Common myeloid progenitor, CD34-positive (primary cell): ENCODE results near the gene UST.
A peak's percentile ranks its signal among the peaks of the same experiment; 100 is the strongest.

Experiments
- CTCF ChIA-PET: fragments of 350-600 bp; sonication (Branson Sonifier 250); formaldehyde crosslinking; loops from one replicate; lab custom pipeline; 2021; ENCODE audit warnings: antibody characterized with exemption; lab: Charles Lee
- POLR2A ChIA-PET: fragments of 350-600 bp; sonication (Branson Sonifier 250); formaldehyde crosslinking; loops from one replicate; lab custom pipeline; 2021; ENCODE audit warnings: antibody characterized with exemption; lab: Charles Lee
- DNase-seq, 3 donors: peaks; one replicate each; pipeline versions ENCODE4 v3.0.0 to v3.0.0-alpha.2; 2013
- H3K27ac ChIP-seq, 2 experiments: 1 replicate in 1 of 2; 2 replicates in 1 of 2; pipeline ENCODE4 v1.7.0; 2013; ENCODE audit warnings: inconsistent platforms in 2 of 2, low read length in 2 of 2, mild to moderate bottlenecking in 2 of 2, low read depth in 1 of 2, moderate library complexity in 1 of 2; ENCODE audit not compliant: severe bottlenecking in 2 of 2, insufficient read depth in 1 of 2, poor library complexity in 1 of 2
- H3K27me3 ChIP-seq, 5 experiments: replicated peaks in 2 of 5; 1 replicate in 3 of 5; 2 replicates in 2 of 5; pipeline versions ENCODE4 v1.6.1 to v1.7.0; 2013; ENCODE audit warnings: low read length in 4 of 5, mild to moderate bottlenecking in 2 of 5, moderate library complexity in 2 of 5, inconsistent platforms in 1 of 5; ENCODE audit not compliant: insufficient read depth in 5 of 5, control insufficient read depth in 4 of 5
- H3K36me3 ChIP-seq, 4 experiments: 1 replicate in 2 of 4; 2 replicates in 2 of 4; pipeline versions ENCODE4 v1.6.1 to v1.7.0; 2013; ENCODE audit warnings: low read length in 3 of 4, control low read depth in 1 of 4, mild to moderate bottlenecking in 1 of 4; ENCODE audit not compliant: control insufficient read depth in 4 of 4, insufficient read depth in 4 of 4
- H3K4me1 ChIP-seq, 4 experiments: 1 replicate in 3 of 4; 2 replicates in 1 of 4; pipeline versions ENCODE4 v1.6.1 to v1.7.1; 2013; ENCODE audit warnings: low read length in 3 of 4, mild to moderate bottlenecking in 3 of 4, control low read depth in 1 of 4, inconsistent platforms in 1 of 4, moderate library complexity in 1 of 4; ENCODE audit not compliant: control insufficient read depth in 4 of 4, insufficient read depth in 4 of 4; ENCODE audit errors: control extremely low read depth in 1 of 4
- H3K4me3 ChIP-seq, 7 experiments: 1 replicate in 4 of 7; 2 replicates in 3 of 7; pipeline versions ENCODE4 v1.5.1 to v1.7.0; 2013; ENCODE audit warnings: mild to moderate bottlenecking in 7 of 7, low read length in 6 of 7, moderate library complexity in 6 of 7, inconsistent platforms in 2 of 7, low read depth in 2 of 7, control low read depth in 1 of 7; ENCODE audit not compliant: insufficient read depth in 4 of 7, control insufficient read depth in 1 of 7; ENCODE audit errors: extremely low read depth in 1 of 7
- H3K9me3 ChIP-seq, 5 experiments: 1 replicate in 4 of 5; 2 replicates in 1 of 5; pipeline versions ENCODE4 v1.6.1 to v1.7.1; 2013; ENCODE audit warnings: low read length in 4 of 5, mild to moderate bottlenecking in 2 of 5, inconsistent platforms in 1 of 5, low read depth in 1 of 5, moderate library complexity in 1 of 5; ENCODE audit not compliant: control insufficient read depth in 4 of 5, insufficient read depth in 2 of 5; ENCODE audit errors: control extremely low read depth in 1 of 5
- WGBS: methylation state at CpG from one replicate; pipeline ENCODE4 v1.1.5; 2013; ENCODE audit not compliant: insufficient coverage; 5-methylcytosine and 5-hydroxymethylcytosine counted together

The UST gene

DNA sequence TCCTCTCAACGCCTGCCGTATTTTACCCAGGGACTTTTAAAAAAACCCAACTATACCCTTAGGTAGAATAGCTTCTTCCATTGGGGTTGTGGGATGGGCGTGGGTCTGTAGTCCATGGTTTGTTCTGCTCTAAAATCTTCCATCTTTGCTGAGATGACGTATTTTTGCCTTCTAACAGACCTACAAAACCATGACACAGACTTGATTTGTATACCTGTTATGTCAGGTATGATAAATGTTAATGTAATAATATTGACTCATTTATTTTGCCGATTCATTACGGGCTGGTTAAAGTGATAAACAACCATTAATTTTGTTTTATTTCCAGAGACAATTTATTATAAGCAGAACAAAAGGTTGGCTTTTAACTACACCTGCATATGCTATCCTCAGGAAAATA, 48.7 kb downstream of the UST start:
- ChIA-PET CTCF (no interaction called here), POLR2A (no interaction called here)
- Histone ChIP-seq H3K9me3 (peaks cover 0 to 8% (median 0%) of the 10 kb centered on the region in 5 experiments), H3K27ac (no peak overlapping the region), H3K4me3 (no peak overlapping the region), H3K4me1 (peaks cover 2 to 6% (median 5%) of the 10 kb centered on the region in 4 experiments), H3K36me3 (no peaks in the 10 kb centered on the region), H3K27me3 (no peaks in the 10 kb centered on the region)
- no CpG with 5 or more reads among the region's 6 CpGs for WGBS
- no peak for DNase-seq

DNA sequence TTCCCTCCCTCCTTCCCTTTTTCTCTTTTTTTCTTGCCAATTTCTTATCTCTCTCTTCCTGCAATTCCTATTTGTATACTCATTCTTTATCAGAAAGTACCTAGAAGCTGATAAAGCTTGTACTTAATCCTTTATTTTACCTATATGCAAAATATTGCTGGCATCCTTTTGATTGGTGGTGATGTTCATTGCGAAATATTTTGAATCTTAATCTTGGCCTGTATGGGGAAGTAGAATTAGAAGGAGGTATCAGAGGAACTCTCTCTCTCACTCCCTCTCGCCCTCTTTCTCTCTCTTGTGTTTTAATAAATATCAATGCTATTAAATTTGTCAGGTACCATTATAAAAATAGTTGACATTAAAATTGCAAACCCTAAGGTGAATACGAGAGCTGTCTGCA, 52.8 kb downstream of the UST start:
- no peak overlapping the region for H3K27ac ChIP-seq
- CTCF ChIA-PET = no interaction called here
- POLR2A ChIA-PET = no interaction called here
- no peaks in the 10 kb centered on the region for H3K9me3 ChIP-seq
- H3K4me3 ChIP-seq = no peak overlapping the region
- H3K36me3 ChIP-seq = no peaks in the 10 kb centered on the region
- peaks cover 2 to 6% (median 5%) of the 10 kb centered on the region in 4 experiments for H3K4me1 ChIP-seq
- DNase-seq = peak in 1 of 3 donors; percentile 25
- no peaks in the 10 kb centered on the region for H3K27me3 ChIP-seq
- WGBS = no CpG with 5 or more reads among the region's 3 CpGs

DNA sequence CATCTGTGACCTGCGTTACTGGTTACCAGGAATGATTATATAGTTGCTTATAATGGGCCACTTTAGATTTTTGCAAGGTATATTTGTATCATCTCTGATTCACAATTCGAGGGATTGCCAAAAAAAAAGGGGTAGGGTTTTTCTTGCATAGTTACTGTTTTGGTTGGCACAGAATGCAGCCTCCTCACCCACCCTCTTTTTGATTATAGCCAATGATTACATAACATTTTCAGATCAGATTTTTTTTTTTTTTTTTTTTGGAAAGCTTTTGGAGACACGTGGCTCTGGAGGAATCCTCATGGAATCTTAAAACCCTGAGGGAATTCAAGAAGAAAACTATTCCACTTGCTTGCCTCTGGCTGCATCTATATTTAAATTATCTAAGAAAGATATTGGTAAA, 53.7 kb downstream of the UST start:
- Histone ChIP-seq H3K4me3 (no peak overlapping the region), H3K36me3 (no peaks in the 10 kb centered on the region), H3K4me1 (peaks cover 2 to 6% (median 5%) of the 10 kb centered on the region in 4 experiments), H3K27ac (no peak overlapping the region), H3K27me3 (no peaks in the 10 kb centered on the region), H3K9me3 (no peaks in the 10 kb centered on the region)
- no peak for DNase-seq
- ChIA-PET CTCF (interaction anchor here (1.2 kb wide), 1 partner anchor 41 kb away, joined by 4 read pairs; no protein-coding TSS in a partner anchor), POLR2A (no interaction called here)
- 71% methylated on average over 1 of the region's 3 CpGs for WGBS

DNA sequence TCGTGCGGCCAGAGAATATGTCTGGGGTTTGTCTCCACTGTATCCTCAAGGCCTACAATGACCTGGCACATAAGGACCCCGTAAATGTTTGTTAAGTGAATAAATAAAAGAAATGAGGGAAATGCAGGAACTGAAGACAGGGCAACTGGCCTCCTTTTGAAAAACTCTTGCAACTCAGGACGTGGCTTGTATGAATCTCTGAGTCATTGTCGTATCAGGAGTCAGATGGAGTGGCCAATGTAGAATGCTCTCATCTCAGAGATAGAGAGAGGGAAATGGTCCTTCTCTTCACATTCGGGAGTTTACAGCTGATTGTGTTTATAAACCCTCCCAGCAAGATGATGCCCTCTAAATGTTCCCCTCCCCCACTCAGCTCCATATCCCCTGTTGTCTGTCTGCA, 57.1 kb downstream of the UST start:
- ChIA-PET POLR2A (no interaction called here), CTCF (interaction anchor here (0.5 kb wide), 1 partner anchor 630 kb away, joined by 3 read pairs; no protein-coding TSS in a partner anchor)
- no peaks in the 10 kb centered on the region for H3K27me3 ChIP-seq
- peaks cover 2 to 6% (median 5%) of the 10 kb centered on the region in 4 experiments for H3K4me1 ChIP-seq
- H3K36me3 ChIP-seq = no peaks in the 10 kb centered on the region
- H3K9me3 ChIP-seq = peaks cover 0 to 2% (median 0%) of the 10 kb centered on the region in 5 experiments
- peak in 1 of 3 donors; percentile 11 for DNase-seq
- H3K4me3 ChIP-seq = no peak overlapping the region
- 92% methylated on average over 4 of the region's 6 CpGs for WGBS
- H3K27ac ChIP-seq = no peak overlapping the region

DNA sequence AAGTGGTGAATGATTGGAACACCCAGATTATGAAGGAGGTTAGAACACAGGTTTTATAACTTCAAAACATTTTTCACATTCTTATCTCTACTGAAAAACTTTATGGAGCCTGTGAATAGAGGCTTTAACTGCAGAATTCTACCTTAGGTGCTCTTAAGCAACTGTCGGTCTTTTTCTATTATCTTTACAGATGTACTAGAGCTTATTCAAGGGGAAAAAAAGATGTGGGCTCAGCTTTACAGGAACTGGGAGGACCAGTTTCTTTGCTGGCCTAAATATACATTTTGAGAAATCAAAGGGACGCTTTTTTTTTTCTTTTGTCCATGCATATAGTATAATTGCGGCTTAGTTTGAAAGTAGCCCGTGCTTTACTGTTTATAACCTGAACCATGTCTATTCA, 58.9 kb downstream of the UST start:
- H3K9me3 ChIP-seq = peaks cover 0 to 2% (median 0%) of the 10 kb centered on the region in 5 experiments
- no peak overlapping the region for H3K27ac ChIP-seq
- 100% methylated on average over 2 of the region's 4 CpGs for WGBS
- no peaks in the 10 kb centered on the region for H3K27me3 ChIP-seq
- DNase-seq = no peak
- no peaks in the 10 kb centered on the region for H3K36me3 ChIP-seq
- ChIA-PET CTCF (no interaction called here), POLR2A (interaction anchor here (0.6 kb wide), 1 partner anchor 171 kb away, joined by 5 read pairs; no protein-coding TSS in a partner anchor)
- no peaks in the 10 kb centered on the region for H3K4me1 ChIP-seq
- no peak overlapping the region for H3K4me3 ChIP-seq

DNA sequence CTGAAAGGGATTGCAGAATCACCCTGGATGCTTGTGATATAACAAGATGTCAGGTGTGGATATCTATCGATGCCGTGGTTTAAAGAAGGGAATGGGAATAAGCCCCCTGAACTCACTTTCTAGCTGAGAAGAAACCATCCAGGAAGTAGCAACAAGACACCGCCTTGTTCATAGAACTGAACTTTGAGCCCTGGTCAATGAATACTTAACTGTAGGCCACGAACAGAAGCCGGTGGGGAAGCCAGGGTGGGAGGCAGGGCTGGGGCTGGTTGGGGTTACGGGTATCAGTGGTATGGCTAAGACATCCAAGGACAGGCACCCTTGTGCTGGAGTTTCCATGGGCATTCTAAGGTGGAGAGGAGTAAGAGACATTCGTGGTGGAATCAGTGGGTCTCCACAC, 61.0 kb downstream of the UST start:
- ChIA-PET CTCF (interaction anchor here (1.0 kb wide), 1 partner anchor 141 kb away, joined by 3 read pairs; no protein-coding TSS in a partner anchor), POLR2A (no interaction called here)
- 99% methylated on average over 5 of the region's 7 CpGs for WGBS
- H3K27ac ChIP-seq = no peak overlapping the region
- peaks cover 0 to 3% (median 0%) of the 10 kb centered on the region in 5 experiments for H3K9me3 ChIP-seq
- H3K4me1 ChIP-seq = no peaks in the 10 kb centered on the region
- H3K27me3 ChIP-seq = no peaks in the 10 kb centered on the region
- no peak overlapping the region for H3K4me3 ChIP-seq
- H3K36me3 ChIP-seq = no peaks in the 10 kb centered on the region
- DNase-seq = no peak

DNA sequence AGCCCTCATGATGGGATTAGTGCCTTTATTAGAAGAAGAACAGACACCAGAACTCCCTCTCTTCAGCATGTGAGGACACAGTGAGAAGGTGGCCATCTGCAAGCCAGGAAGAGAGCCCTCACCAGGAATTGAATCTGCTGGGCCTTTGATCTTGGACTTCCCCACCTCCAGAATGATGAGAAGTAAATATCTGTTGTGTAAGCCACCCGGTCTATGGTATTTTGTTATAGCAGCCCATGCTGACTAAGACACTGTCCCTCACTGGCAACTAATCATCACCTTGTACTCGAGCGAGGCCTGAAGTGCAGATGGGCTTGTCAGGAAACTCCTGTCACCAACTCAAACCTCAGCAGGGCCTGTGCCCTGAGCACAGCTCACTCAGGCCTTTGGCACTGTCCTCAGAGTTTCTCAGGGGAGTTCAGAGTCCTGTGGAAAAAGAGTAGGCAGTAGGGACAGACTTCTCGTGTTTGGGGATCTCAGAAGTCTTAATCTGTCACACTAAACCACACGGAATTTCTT, 62.0 kb downstream of the UST start:
- Histone ChIP-seq H3K27ac (no peak overlapping the region), H3K4me3 (no peak overlapping the region), H3K4me1 (no peaks in the 10 kb centered on the region), H3K27me3 (no peaks in the 10 kb centered on the region), H3K36me3 (no peaks in the 10 kb centered on the region), H3K9me3 (peaks cover 0 to 3% (median 0%) of the 10 kb centered on the region in 5 experiments)
- ChIA-PET POLR2A (no interaction called here), CTCF (interaction anchor here (0.5 kb wide), 1 partner anchor 331 kb away, joined by 3 read pairs; no protein-coding TSS in a partner anchor)
- WGBS = 83% methylated on average over 4 of the region's 5 CpGs
- no peak for DNase-seq
